Erythroblast (primary cell): ENCODE results near the gene OTOS.

Experiments used
- GATA1 ChIP-seq: IDR thresholded peaks from 2 replicates; pipeline ENCODE4 v1.6.1; 2011; ENCODE audit warnings: low read depth, mild to moderate bottlenecking, control low read depth, low read length, moderate library complexity
- POLR2A ChIP-seq: IDR thresholded peaks from 2 replicates; pipeline ENCODE4 v1.6.1; 2011; ENCODE audit warnings: mild to moderate bottlenecking, low read length

GRCh38 chr2:240131941-240132650, 8.4 kb downstream of the OTOS start:
- TF ChIP-seq POLR2A (no peak), GATA1 (no peak)
